Brain microvascular endothelial cell (primary cell): ENCODE data around the gene FAM174C.
"Not testable (repeated sequence)": the region's sequence is repeated elsewhere in the genome, so short reads cannot be mapped to it uniquely, and the experiment has no call there.

ENCODE experiments used
- DNase-seq: peaks from one replicate; pipeline ENCODE4 v3.0.0-alpha.2; 2020
- H3K27ac ChIP-seq: fragments of 250-450 bp; sonication (Bioruptor Pico); 2 replicates; pipeline ENCODE4 v1.5.1; 2020; ENCODE audit warnings: mild to moderate bottlenecking, moderate library complexity
- H3K27me3 ChIP-seq: fragments of 250-450 bp; sonication (Bioruptor Pico); replicated peaks from 2 replicates; pipeline ENCODE4 v1.5.1; 2020; ENCODE audit warnings: mild to moderate bottlenecking
- H3K36me3 ChIP-seq: fragments of 250-450 bp; sonication (Bioruptor Pico); replicated peaks from 2 replicates; pipeline ENCODE4 v1.5.1; 2020; ENCODE audit warnings: mild to moderate bottlenecking
- H3K4me3 ChIP-seq: 2 replicates; pipeline ENCODE4 v1.5.1; 2011; ENCODE audit warnings: low read depth, mild to moderate bottlenecking, control low read depth, low read length, moderate library complexity
- in situ Hi-C: cut with HindIII; loops from 2 replicates; pipeline ENCODE4 v1.10.0; 2017; ENCODE audit warnings: low sequenced_read_pairs, low pct_ligation_motif_present
- TF ChIP-seq, protein P1 (sequence below): IDR thresholded peaks from 2 replicates; pipeline ENCODE4 v1.5.1; 2011; ENCODE audit warnings: low read depth, mild to moderate bottlenecking, moderate library complexity, low read length, control low read depth, inconsistent platforms; ENCODE audit errors: missing control alignments

The FAM174C gene

GRCh38 chr19:1317274-1318003 is 42.1 kb downstream of the FAM174C start:
- TF ChIP-seq, protein P1, sequence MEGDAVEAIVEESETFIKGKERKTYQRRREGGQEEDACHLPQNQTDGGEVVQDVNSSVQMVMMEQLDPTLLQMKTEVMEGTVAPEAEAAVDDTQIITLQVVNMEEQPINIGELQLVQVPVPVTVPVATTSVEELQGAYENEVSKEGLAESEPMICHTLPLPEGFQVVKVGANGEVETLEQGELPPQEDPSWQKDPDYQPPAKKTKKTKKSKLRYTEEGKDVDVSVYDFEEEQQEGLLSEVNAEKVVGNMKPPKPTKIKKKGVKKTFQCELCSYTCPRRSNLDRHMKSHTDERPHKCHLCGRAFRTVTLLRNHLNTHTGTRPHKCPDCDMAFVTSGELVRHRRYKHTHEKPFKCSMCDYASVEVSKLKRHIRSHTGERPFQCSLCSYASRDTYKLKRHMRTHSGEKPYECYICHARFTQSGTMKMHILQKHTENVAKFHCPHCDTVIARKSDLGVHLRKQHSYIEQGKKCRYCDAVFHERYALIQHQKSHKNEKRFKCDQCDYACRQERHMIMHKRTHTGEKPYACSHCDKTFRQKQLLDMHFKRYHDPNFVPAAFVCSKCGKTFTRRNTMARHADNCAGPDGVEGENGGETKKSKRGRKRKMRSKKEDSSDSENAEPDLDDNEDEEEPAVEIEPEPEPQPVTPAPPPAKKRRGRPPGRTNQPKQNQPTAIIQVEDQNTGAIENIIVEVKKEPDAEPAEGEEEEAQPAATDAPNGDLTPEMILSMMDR, result no peak
- peaks cover 26% of the 10 kb centered on the region for H3K27me3 ChIP-seq
- no peaks in the 10 kb centered on the region for H3K36me3 ChIP-seq
- in situ Hi-C loops, result no loop called here
- no peak for DNase-seq
- no peak overlapping the region for H3K4me3 ChIP-seq
- H3K27ac ChIP-seq, result no peak overlapping the region

- TF ChIP-seq, protein P1, result no peak
- H3K27ac ChIP-seq, result no peak overlapping the region
- no peak overlapping the region for H3K4me3 ChIP-seq
- in situ Hi-C loops, result no loop called here
- no peaks in the 10 kb centered on the region for H3K36me3 ChIP-seq
- peaks cover 26% of the 10 kb centered on the region for H3K27me3 ChIP-seq
- no peak for DNase-seq
Measured at GRCh38 chr19:1318678-1319471, 43.5 kb downstream of the FAM174C start.

DNA sequence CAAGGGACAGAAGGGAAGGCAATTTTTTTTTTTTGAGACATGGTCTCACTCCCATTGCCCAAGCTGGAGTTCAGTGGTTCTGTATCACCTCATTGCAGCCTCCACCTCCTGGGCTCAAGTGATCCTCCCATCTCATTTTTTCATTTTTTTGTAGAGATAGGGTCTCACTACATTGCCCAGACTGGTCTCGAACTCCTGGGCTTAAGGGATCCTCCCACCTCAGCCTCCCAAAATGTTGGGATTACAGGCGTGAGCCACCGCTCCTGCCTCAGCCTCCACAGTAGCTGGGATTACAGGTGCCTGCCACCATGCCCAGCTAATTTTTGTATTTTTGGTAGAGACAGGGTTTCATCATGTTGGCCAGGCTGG is 44.9 kb downstream of the FAM174C start:
- H3K36me3 ChIP-seq, in situ Hi-C loops, H3K27ac ChIP-seq, H3K4me3 ChIP-seq, DNase-seq: not testable (repeated sequence)
- peaks cover 26% of the 10 kb centered on the region for H3K27me3 ChIP-seq

- Histone ChIP-seq H3K27me3 (peaks cover 19% of the 10 kb centered on the region), H3K36me3 (no peaks in the 10 kb centered on the region), H3K4me3 (no peak overlapping the region), H3K27ac (no peak overlapping the region)
- DNase-seq, result no peak
- in situ Hi-C loops, result no loop called here
- TF ChIP-seq, protein P1, result no peak
Measured at GRCh38 chr19:1321539-1321938, 46.2 kb downstream of the FAM174C start.

DNA sequence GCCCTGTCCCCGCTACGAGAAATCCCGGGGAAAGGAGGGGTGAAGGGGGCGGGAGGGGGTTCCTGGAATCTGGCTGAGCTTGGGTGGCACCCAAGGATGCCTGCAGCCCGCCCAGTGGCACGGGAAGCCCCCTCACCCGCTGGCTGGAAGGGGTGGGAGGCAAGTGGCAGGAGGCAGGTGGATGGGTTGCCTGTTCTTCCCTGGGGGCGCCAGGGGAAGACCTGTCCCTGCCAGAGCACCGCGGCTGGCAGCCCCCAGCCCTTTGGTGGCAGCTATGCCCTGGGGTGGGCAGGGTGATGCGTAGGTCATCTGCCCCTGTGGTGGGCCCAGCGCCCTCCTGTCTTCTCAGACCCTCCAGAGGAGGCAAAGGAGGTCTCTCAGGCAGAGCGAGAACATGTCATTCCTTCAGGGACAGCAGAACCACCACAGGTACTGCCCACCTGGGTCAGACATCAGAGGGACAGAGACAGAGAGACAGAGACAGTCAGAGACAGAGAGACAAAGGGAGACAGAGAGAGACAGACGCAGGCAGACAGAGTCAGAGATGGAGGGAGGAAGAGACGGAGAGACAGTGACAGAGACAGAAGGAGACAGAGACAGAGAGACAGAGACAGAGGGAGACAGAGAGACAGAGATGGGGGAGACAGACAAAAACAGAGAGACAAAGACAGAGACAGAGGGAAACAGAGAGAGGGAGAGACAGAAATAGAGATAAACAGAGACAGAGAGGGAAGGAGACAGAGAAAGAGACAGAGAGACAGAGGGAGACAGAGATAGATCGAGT is 47.1 kb downstream of the FAM174C start:
- H3K27me3 ChIP-seq, result peaks cover 11% of the 10 kb centered on the region
- H3K27ac ChIP-seq, result no peak overlapping the region
- TF ChIP-seq, protein P1, result no peak
- DNase-seq, result no peak
- no peak overlapping the region for H3K4me3 ChIP-seq
- no peaks in the 10 kb centered on the region for H3K36me3 ChIP-seq
- in situ Hi-C loops, result no loop called here
